IMR-90 (cell line): Measurements from ENCODE around the gene OGFOD2. TPM values are rescaled to one million over a fixed set of nuclear protein-coding genes. Genes with fewer than 3 reads are reported as not detected.

Source experiments
- ATAC-seq: fragments of 200-7000 bp; cut with Tn5 transposase; 2 replicates; pipeline ENCODE4 v1.9.1; 2020; ENCODE audit warnings: low read depth, mild to moderate bottlenecking, moderate library complexity
- BruUV-seq: library from RNA; stranded (reverse); fragments of 400-500 nt; replicated peaks from 2 replicates; lab custom pipeline; 2021; lab: Mats Ljungman, UMichigan
- CTCF ChIA-PET: fragments of 300-600 bp; formaldehyde crosslinking; extraction: SDS; loops from one replicate; lab custom pipeline; 2021; ENCODE audit warnings: antibody characterized with exemption; lab: Yijun Ruan, JAX
- POLR2A ChIA-PET: fragments of 300-600 bp; sonication (Branson Sonifier 250); formaldehyde crosslinking; loops from one replicate; lab custom pipeline; 2022; ENCODE audit warnings: antibody characterized with exemption; ENCODE audit not compliant: unreplicated experiment; lab: Charles Lee
- DNase-seq: peaks from one replicate; pipeline ENCODE4 v3.0.0; 2013
- H2AFZ ChIP-seq: replicated peaks from 2 replicates; pipeline ENCODE3; 2013; ENCODE audit warnings: low read length, mild to moderate bottlenecking; ENCODE audit not compliant: poor library complexity
- H2AK5ac ChIP-seq: 2 replicates; pipeline ENCODE4 v1.6.1; 2013; ENCODE audit warnings: low read depth, low read length, inconsistent platforms
- H2AK9ac ChIP-seq: replicated peaks from 2 replicates; pipeline ENCODE3; 2013; ENCODE audit warnings: mild to moderate bottlenecking, low read depth, low read length, moderate library complexity; ENCODE audit not compliant: poor library complexity
- H2BK120ac ChIP-seq: 2 replicates; pipeline ENCODE4 v1.6.1; 2013; ENCODE audit warnings: low read depth, low read length, inconsistent platforms
- H2BK15ac ChIP-seq: 3 replicates; pipeline ENCODE4 v1.6.1; 2013; ENCODE audit warnings: low read depth, low read length, inconsistent platforms
- H2BK20ac ChIP-seq: 2 replicates; pipeline ENCODE4 v1.6.1; 2013; ENCODE audit warnings: low read depth, mild to moderate bottlenecking, inconsistent platforms, low read length, moderate library complexity
- H2BK5ac ChIP-seq: 2 replicates; pipeline ENCODE4 v1.6.1; 2013; ENCODE audit warnings: mild to moderate bottlenecking, low read depth, low read length, inconsistent platforms; ENCODE audit not compliant: poor library complexity, severe bottlenecking
- H3K14ac ChIP-seq: replicated peaks from 2 replicates; pipeline ENCODE4 v1.6.1; 2013; ENCODE audit warnings: low read depth, low read length, inconsistent platforms
- H3K18ac ChIP-seq: 2 replicates; pipeline ENCODE4 v1.6.1; 2013; ENCODE audit warnings: low read depth, low read length, control low read depth
- H3K23ac ChIP-seq: 2 replicates; pipeline ENCODE4 v1.6.1; 2013; ENCODE audit warnings: low read depth, low read length, inconsistent platforms
- H3K27ac ChIP-seq: 2 replicates; pipeline ENCODE4 v1.5.1; 2013; ENCODE audit warnings: mild to moderate bottlenecking, control low read depth, low read length; ENCODE audit not compliant: insufficient read depth
- H3K27me3 ChIP-seq: 2 replicates; pipeline ENCODE4 v1.6.1; 2013; ENCODE audit warnings: low read length; ENCODE audit not compliant: control insufficient read depth, insufficient read depth
- H3K36me3 ChIP-seq: 2 replicates; pipeline ENCODE4 v1.6.1; 2013; ENCODE audit warnings: low read length, mixed read lengths; ENCODE audit not compliant: control insufficient read depth, insufficient read depth
- H3K4ac ChIP-seq: 2 replicates; pipeline ENCODE4 v1.6.1; 2013; ENCODE audit warnings: low read depth, low read length, inconsistent platforms
- H3K4me1 ChIP-seq: 2 replicates; pipeline ENCODE4 v1.6.1; 2013; ENCODE audit warnings: low read length, mixed read lengths; ENCODE audit not compliant: control insufficient read depth, insufficient read depth
- H3K4me2 ChIP-seq: 2 replicates; pipeline ENCODE4 v1.6.1; 2013; ENCODE audit warnings: low read depth, mild to moderate bottlenecking, control low read depth, low read length, moderate library complexity
- H3K4me3 ChIP-seq: 2 replicates; pipeline ENCODE4 v1.5.1; 2013; ENCODE audit warnings: low read depth, mild to moderate bottlenecking, control low read depth, low read length, moderate library complexity; ENCODE audit not compliant: insufficient read depth
- H3K56ac ChIP-seq: 2 replicates; pipeline ENCODE4 v1.6.1; 2013; ENCODE audit warnings: low read length, inconsistent platforms; ENCODE audit not compliant: insufficient read depth; ENCODE audit errors: extremely low read depth
- H3K79me1 ChIP-seq, 2 experiments: 2 replicates each; pipeline ENCODE4 v1.6.1; 2013; ENCODE audit warnings: low read length in 2 of 2, inconsistent platforms in 1 of 2, low read depth in 1 of 2
- H3K9ac ChIP-seq: 2 replicates; pipeline ENCODE4 v1.6.1; 2013; ENCODE audit warnings: low read depth, low read length, control low read depth
- H3K9me1 ChIP-seq: 2 replicates; pipeline ENCODE4 v1.6.1; 2013; ENCODE audit warnings: low read length, inconsistent platforms; ENCODE audit not compliant: insufficient read depth
- H3K9me3 ChIP-seq: 2 replicates; pipeline ENCODE4 v1.6.1; 2013; ENCODE audit warnings: low read length; ENCODE audit not compliant: control insufficient read depth, insufficient read depth
- H4K20me1 ChIP-seq: 2 replicates; pipeline ENCODE4 v1.6.1; 2013; ENCODE audit warnings: low read length, inconsistent platforms; ENCODE audit not compliant: insufficient read depth
- H4K5ac ChIP-seq: 2 replicates; pipeline ENCODE4 v1.6.1; 2013; ENCODE audit warnings: mild to moderate bottlenecking, low read depth, low read length, control low read depth
- H4K8ac ChIP-seq, 2 experiments: 2 replicates each; pipeline ENCODE4 v1.6.1; 2013; ENCODE audit warnings: low read depth in 2 of 2, low read length in 2 of 2, control low read depth in 1 of 2, inconsistent platforms in 1 of 2
- H4K91ac ChIP-seq: 2 replicates; pipeline ENCODE4 v1.6.1; 2013; ENCODE audit warnings: low read depth, low read length, inconsistent platforms; ENCODE audit not compliant: insufficient read depth
- BHLHE40 ChIP-seq: fragments of 150-350 bp; IDR thresholded peaks from 2 replicates; pipeline ENCODE4 v1.6.1; 2016; ENCODE audit warnings: mild to moderate bottlenecking, low read depth, low read length
- CEBPB ChIP-seq: IDR thresholded peaks from 2 replicates; pipeline ENCODE4 v1.6.1; 2012; ENCODE audit warnings: low read depth, low read length, improper control_type of control experiment
- CHD1 ChIP-seq: IDR thresholded peaks from 2 replicates; pipeline ENCODE4 v1.6.1; 2012; ENCODE audit warnings: low read depth, low read length, improper control_type of control experiment
- CTCF ChIP-seq: conservative IDR thresholded peaks from 2 replicates; pipeline ENCODE4 v1.5.1; 2012; ENCODE audit warnings: mild to moderate bottlenecking, low read depth, low read length, improper control_type of control experiment
- ELK1 ChIP-seq: fragments of 150-350 bp; IDR thresholded peaks from 2 replicates; pipeline ENCODE4 v1.6.1; 2016; ENCODE audit warnings: low read depth, mild to moderate bottlenecking, low read length, moderate library complexity, borderline replicate concordance
- FOS ChIP-seq: fragments of 150-350 bp; IDR thresholded peaks from 2 replicates; pipeline ENCODE4 v1.6.1; 2016; ENCODE audit warnings: low read depth, low read length
- MAZ ChIP-seq: IDR thresholded peaks from 2 replicates; pipeline ENCODE4 v1.6.1; 2012; ENCODE audit warnings: low read depth, mild to moderate bottlenecking, low read length, improper control_type of control experiment, moderate library complexity, borderline replicate concordance
- MXI1 ChIP-seq: IDR thresholded peaks from 2 replicates; pipeline ENCODE4 v1.6.1; 2012; ENCODE audit warnings: low read depth, mild to moderate bottlenecking, low read length, moderate library complexity, borderline replicate concordance
- NFE2L2 ChIP-seq: fragments of 150-350 bp; IDR thresholded peaks from 2 replicates; pipeline ENCODE4 v1.6.1; 2016; ENCODE audit warnings: low read depth, mild to moderate bottlenecking, low read length
- POLR2A ChIP-seq: IDR thresholded peaks from 2 replicates; pipeline ENCODE4 v1.6.1; 2012; ENCODE audit warnings: mild to moderate bottlenecking, low read depth, low read length
- RAD21 ChIP-seq: IDR thresholded peaks from 2 replicates; pipeline ENCODE4 v1.6.1; 2012; ENCODE audit warnings: low read length, improper control_type of control experiment
- RCOR1 ChIP-seq: IDR thresholded peaks from 2 replicates; pipeline ENCODE4 v1.6.1; 2012; ENCODE audit warnings: mild to moderate bottlenecking, low read length, improper control_type of control experiment; ENCODE audit not compliant: insufficient replicate concordance
- SMC3 ChIP-seq: fragments of 150-350 bp; IDR thresholded peaks from 2 replicates; pipeline ENCODE4 v1.6.1; 2016; ENCODE audit warnings: low read depth, mild to moderate bottlenecking, antibody characterized with exemption, low read length, moderate library complexity
- USF2 ChIP-seq: fragments of 150-350 bp; IDR thresholded peaks from 2 replicates; pipeline ENCODE4 v1.6.1; 2017; ENCODE audit warnings: mild to moderate bottlenecking, antibody characterized with exemption, low read length, low read depth
- WGBS, 2 experiments: methylation state at CpG; one replicate each; pipeline versions ENCODE4 v1.1.5 to v1.1.7; 2013; ENCODE audit warnings: missing lambda C conversion rate in 2 of 2; ENCODE audit not compliant: insufficient read length in 1 of 2; ENCODE audit errors: extremely low coverage in 2 of 2; 5-methylcytosine and 5-hydroxymethylcytosine counted together
- dilution Hi-C: fragments of 300-500 bp; cut with HindIII; formaldehyde crosslinking; loops from one replicate; pipeline ENCODE4 v1.14.3; 2018; ENCODE audit warnings: low sequenced_read_pairs; ENCODE audit not compliant: unreplicated experiment
- in situ Hi-C: fragments of 300-500 bp; cut with MboI; formaldehyde crosslinking; loops from 3 replicates; pipeline ENCODE4 v1.14.3; 2019; ENCODE audit warnings: low sequenced_read_pairs, inconsistent platforms, mixed read lengths
- intact Hi-C: fragments of 100-400 bp; cut with micrococcal nuclease; formaldehyde crosslinking; loops from 2 replicates; pipeline ENCODE4 v1.10.0; 2022
- polyA plus RNA-seq, 3 experiments: library from polyadenylated mRNA; depleted of rRNA; stranded (reverse); fragments of >200 nt; gene quantifications; 2 replicates each; pipeline ENCODE4 v1.2.3, GENCODE V29; 2012; ENCODE audit warnings: low replicate concordance in 1 of 3
- total RNA-seq: library from RNA; depleted of rRNA; stranded (reverse); fragments of >200 nt; gene quantifications from 2 replicates; pipeline ENCODE4 v1.2.3, GENCODE V29; 2012

OGFOD2 gene
- total and polyA plus RNA-seq, 2 of the 4 experiments (the other 2 are of a cell fraction): 4.3 to 18.2 TPM

GRCh38 chr12:122964439-122965257 lies 10.4 kb upstream of the OGFOD2 start:
- DNase-seq: no peak
- Histone ChIP-seq H2AFZ (no peak overlapping the region), H3K14ac (no peak overlapping the region; the same call in 1 of the 2 replicates), H2BK5ac (no peak overlapping the region), H4K91ac (no peak overlapping the region), H3K4me1 (peaks cover 8% of the 10 kb centered on the region), H3K56ac (no peak overlapping the region), H2AK5ac (0 out of 2 replicates have a peak overlapping the region, but pooled peaks have one; percentile 39), H3K4me2 (no peak overlapping the region), H3K9ac (no peak overlapping the region), H3K18ac (no peak overlapping the region), H3K4me3 (no peak overlapping the region), H3K79me1 (peaks cover 0 to 25% of the 10 kb centered on the region in 2 experiments; a peak in 2 of 4 replicates), H3K27me3 (no peaks in the 10 kb centered on the region), H4K8ac (no peak overlapping the region), H3K9me1 (no peaks in the 10 kb centered on the region; the same call in 1 of the 2 replicates), H3K9me3 (no peaks in the 10 kb centered on the region), H2BK20ac (no peak overlapping the region), H3K23ac (no peak overlapping the region; the same call in 1 of the 2 replicates), H3K27ac (no peak overlapping the region), H4K5ac (no peak overlapping the region), H2BK120ac (no peak overlapping the region), H2AK9ac (peak overlapping the region; percentile 40), H4K20me1 (peaks cover 4% of the 10 kb centered on the region), H3K4ac (no peak overlapping the region), H2BK15ac (no peak overlapping the region), H3K36me3 (peaks cover 1% of the 10 kb centered on the region; the same call in 1 of the 2 replicates)
- ChIA-PET POLR2A (no interaction called here), CTCF (no interaction called here)
- in situ Hi-C loops (loop anchor here (5.0 to 25.0 kb wide), 2 partner anchors 268 to 327 kb away; partner anchors contain the start of genes MPHOSPH9 and MTRFR), intact Hi-C loops (no loop called here), dilution Hi-C loops (no loop called here)
- WGBS, 2 experiments: 81% methylated on average over 13 of the region's 19 CpGs; no CpG with 5 or more reads in 1 of the 2 experiments
- no TSS peak for BruUV-seq
- ATAC-seq: no peak
- no peak for TF ChIP-seq CTCF
- TF ChIP-seq RCOR1: no peak
- no peak for TF ChIP-seq MXI1
- TF ChIP-seq USF2: no peak
- TF ChIP-seq MAZ: no peak
- TF ChIP-seq CEBPB: no peak
- no peak for TF ChIP-seq POLR2A
- no peak for TF ChIP-seq BHLHE40
- no peak for TF ChIP-seq CHD1
- no peak for TF ChIP-seq SMC3
- TF ChIP-seq NFE2L2: no peak
- TF ChIP-seq FOS: no peak
- no peak for TF ChIP-seq RAD21
- no peak for TF ChIP-seq ELK1
